Lung (tissue), 12 donors: ENCODE measurements around the gene TXNRD2. TPM values are rescaled to one million over a fixed set of nuclear protein-coding genes. Genes with fewer than 3 reads are reported as not detected.
"Not testable (repeated sequence)": the region's sequence is repeated elsewhere in the genome, so short reads cannot be mapped to it uniquely, and the experiment has no call there.

Experiments used
- ATAC-seq: fragments of 200-7000 bp; cut with Tn5 transposase; one replicate; pipeline ENCODE4 v1.9.1; 2020; ENCODE audit warnings: moderate number of reproducible peaks; ENCODE audit not compliant: insufficient read depth, low FRiP score
- DNase-seq, 3 donors: peaks; one replicate each; pipeline ENCODE4 v3.0.0-alpha.2; 2013 to 2017
- H3K27ac ChIP-seq, 2 donors: one replicate each; pipeline ENCODE4 v1.5.1; 2013; ENCODE audit warnings: mild to moderate bottlenecking in 2 of 2, moderate library complexity in 2 of 2, control low read depth in 1 of 2, inconsistent platforms in 1 of 2, low read depth in 1 of 2, low read length in 1 of 2
- H3K27me3 ChIP-seq, 3 donors: one replicate each; pipeline ENCODE4 v1.5.1; 2013; ENCODE audit warnings: low read length in 2 of 3; ENCODE audit not compliant: control insufficient read depth in 3 of 3, insufficient read depth in 3 of 3
- H3K36me3 ChIP-seq, 4 donors: one replicate each; pipeline ENCODE4 v1.5.1; 2013; ENCODE audit warnings: low read length in 4 of 4, mild to moderate bottlenecking in 1 of 4, moderate library complexity in 1 of 4; ENCODE audit not compliant: control insufficient read depth in 4 of 4, insufficient read depth in 4 of 4
- H3K4me1 ChIP-seq, 5 donors: one replicate each; pipeline ENCODE4 v1.5.1; 2013; ENCODE audit warnings: low read length in 5 of 5, mild to moderate bottlenecking in 2 of 5, moderate library complexity in 1 of 5; ENCODE audit not compliant: control insufficient read depth in 5 of 5, insufficient read depth in 5 of 5
- H3K4me3 ChIP-seq: one replicate; pipeline ENCODE4 v1.5.1; 2013; ENCODE audit warnings: mild to moderate bottlenecking, control low read depth, moderate library complexity
- H3K9ac ChIP-seq, 2 donors: one replicate each; pipeline ENCODE4 v1.5.1; 2013; ENCODE audit warnings: low read length in 2 of 2, control low read depth in 1 of 2; ENCODE audit not compliant: insufficient read depth in 1 of 2
- H3K9me3 ChIP-seq, 4 donors: one replicate each; pipeline ENCODE4 v1.5.1; 2013; ENCODE audit warnings: low read length in 3 of 4, mild to moderate bottlenecking in 1 of 4, moderate library complexity in 1 of 4; ENCODE audit not compliant: control insufficient read depth in 4 of 4, insufficient read depth in 3 of 4
- WGBS, 2 donors: extraction: QIAGEN DNeasy Blood & Tissue Kit; methylation state at CpG; one replicate each; pipeline ENCODE4 v1.1.7; 2013; 5-methylcytosine and 5-hydroxymethylcytosine counted together
- polyA plus RNA-seq, 2 donors: library from polyadenylated mRNA; stranded (reverse); fragments of 200-250 nt; gene quantifications; one replicate each; pipeline ENCODE4 v1.2.1, GENCODE V29; 2013
- total RNA-seq, 2 donors: library from RNA; depleted of rRNA in 1 of 2; stranded (reverse); fragments of >200 nt in 1 of 2; gene quantifications; one replicate each; pipeline ENCODE4 v1.2.1, GENCODE V29; 2014 to 2021
- TF ChIP-seq, protein P1 (sequence below): IDR thresholded peaks from 2 replicates; pipeline ENCODE4 v1.5.1; 2012; ENCODE audit warnings: mild to moderate bottlenecking; ENCODE audit errors: control extremely low read depth, extremely low read depth
- donor health status: control.
- donor health status: control.
- donor health status: Bipolar disorder and iron deficiency.
- donor health status: healthy.
- donor health status: DM: yes; HTN: yes; CAD: no.

Gene TXNRD2
- total and polyA plus RNA-seq, 4 donors: 20.3 to 59.2 (median 32.2) TPM

DNA sequence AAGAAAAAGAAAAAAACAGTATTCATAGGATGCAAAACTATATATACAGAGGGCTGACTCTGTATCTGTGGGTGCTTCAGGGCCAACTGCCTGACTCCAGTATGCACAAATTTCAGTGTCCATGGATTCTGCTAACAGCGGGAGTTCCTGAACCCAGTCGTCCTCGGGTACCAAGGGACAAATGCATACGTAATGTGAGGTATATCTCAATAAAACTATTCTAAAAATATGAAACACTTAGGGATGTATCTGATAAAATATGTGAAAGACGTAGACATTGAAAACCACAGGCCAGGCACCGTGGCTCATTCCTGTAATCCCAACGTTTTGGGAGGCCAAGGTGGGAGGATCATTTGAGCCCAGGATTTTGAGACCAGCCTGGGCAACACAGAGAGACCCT is 13.9 kb downstream of the TXNRD2 start:
- H3K9ac ChIP-seq: no peak overlapping the region
- H3K4me1 ChIP-seq: peaks cover 0 to 1% (median 0%) of the 10 kb centered on the region in 5 donors
- H3K27me3 ChIP-seq: no peaks in the 10 kb centered on the region
- H3K4me3 ChIP-seq: no peak overlapping the region
- H3K36me3 ChIP-seq: peaks cover 0 to 12% (median 0%) of the 10 kb centered on the region in 4 donors
- TF ChIP-seq, protein P1, sequence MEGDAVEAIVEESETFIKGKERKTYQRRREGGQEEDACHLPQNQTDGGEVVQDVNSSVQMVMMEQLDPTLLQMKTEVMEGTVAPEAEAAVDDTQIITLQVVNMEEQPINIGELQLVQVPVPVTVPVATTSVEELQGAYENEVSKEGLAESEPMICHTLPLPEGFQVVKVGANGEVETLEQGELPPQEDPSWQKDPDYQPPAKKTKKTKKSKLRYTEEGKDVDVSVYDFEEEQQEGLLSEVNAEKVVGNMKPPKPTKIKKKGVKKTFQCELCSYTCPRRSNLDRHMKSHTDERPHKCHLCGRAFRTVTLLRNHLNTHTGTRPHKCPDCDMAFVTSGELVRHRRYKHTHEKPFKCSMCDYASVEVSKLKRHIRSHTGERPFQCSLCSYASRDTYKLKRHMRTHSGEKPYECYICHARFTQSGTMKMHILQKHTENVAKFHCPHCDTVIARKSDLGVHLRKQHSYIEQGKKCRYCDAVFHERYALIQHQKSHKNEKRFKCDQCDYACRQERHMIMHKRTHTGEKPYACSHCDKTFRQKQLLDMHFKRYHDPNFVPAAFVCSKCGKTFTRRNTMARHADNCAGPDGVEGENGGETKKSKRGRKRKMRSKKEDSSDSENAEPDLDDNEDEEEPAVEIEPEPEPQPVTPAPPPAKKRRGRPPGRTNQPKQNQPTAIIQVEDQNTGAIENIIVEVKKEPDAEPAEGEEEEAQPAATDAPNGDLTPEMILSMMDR: no peak
- no peak overlapping the region for H3K27ac ChIP-seq
- H3K9me3 ChIP-seq: no peaks in the 10 kb centered on the region
- no peak for ATAC-seq
- no peak for DNase-seq
- 89 to 95% methylated on average over 7 of the region's 7 CpGs for WGBS, 2 donors

DNA sequence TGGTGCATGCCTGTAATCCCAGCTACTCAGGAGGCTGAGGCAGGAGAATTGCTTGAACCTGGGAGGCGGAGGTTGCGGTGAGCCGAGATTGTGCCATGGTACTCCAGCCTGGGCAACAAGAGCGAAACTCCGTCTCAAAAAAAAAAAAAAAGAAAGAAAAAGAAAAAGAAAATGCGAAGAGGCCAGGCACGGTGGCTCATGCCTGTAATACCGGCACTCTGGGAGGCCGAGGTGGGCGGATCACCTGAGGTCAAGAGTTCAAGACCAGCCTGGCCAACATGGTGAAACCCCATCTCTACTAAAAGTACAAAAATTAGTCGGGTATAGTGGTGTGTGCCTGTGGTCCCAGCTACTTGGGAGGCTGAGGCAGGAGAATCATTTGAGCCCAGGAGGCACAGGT is 15.6 kb downstream of the TXNRD2 start:
- WGBS, 2 donors: 86 to 92% methylated on average over 11 of the region's 11 CpGs

DNA sequence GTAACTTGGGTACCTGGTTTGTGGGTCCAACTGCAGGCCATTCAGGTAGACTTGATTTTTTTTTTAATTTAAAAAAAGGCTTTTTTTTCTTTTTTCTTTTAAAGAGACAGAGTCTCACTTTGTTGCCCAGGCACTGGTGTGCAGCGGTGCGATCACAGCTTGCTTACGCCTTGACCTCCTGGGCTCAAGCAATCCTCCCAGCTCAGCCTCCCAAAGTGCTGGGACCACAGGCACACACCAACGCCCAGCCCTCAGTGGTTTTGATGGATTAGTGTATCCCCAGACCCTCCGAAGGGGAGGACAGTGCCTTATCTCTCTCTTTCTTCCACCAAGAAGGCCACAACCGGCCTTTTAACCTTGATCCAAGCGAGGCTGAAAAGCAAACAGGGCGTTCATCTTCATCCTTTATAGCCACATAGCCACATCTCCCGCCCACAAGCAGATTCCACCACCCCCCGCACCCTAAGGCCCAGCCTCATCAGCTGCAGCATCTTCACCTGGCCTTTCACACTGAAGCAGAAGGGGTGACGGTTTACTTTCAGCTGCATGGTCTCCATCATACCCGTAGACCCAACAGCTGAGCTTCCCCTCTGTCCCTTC is 17.6 kb downstream of the TXNRD2 start:
- DNase-seq: no peak
- Histone ChIP-seq H3K4me3 (no peak overlapping the region), H3K9me3 (no peaks in the 10 kb centered on the region), H3K4me1 (no peaks in the 10 kb centered on the region), H3K36me3 (peaks cover 0 to 7% (median 0%) of the 10 kb centered on the region in 4 donors), H3K27me3 (no peaks in the 10 kb centered on the region), H3K27ac (no peak overlapping the region), H3K9ac (no peak overlapping the region)
- 90 to 95% methylated on average over 12 of the region's 12 CpGs for WGBS, 2 donors
- no peak for ATAC-seq
- TF ChIP-seq, protein P1: no peak

More for the DNA sequence above, 15.6 kb downstream of the TXNRD2 start:
- ATAC-seq, H3K4me1 ChIP-seq, H3K9ac ChIP-seq, H3K27ac ChIP-seq, H3K9me3 ChIP-seq, DNase-seq, H3K4me3 ChIP-seq, H3K27me3 ChIP-seq: not testable (repeated sequence)
- H3K36me3 ChIP-seq: peaks cover 0 to 14% (median 0%) of the 10 kb centered on the region in 4 donors

DNA sequence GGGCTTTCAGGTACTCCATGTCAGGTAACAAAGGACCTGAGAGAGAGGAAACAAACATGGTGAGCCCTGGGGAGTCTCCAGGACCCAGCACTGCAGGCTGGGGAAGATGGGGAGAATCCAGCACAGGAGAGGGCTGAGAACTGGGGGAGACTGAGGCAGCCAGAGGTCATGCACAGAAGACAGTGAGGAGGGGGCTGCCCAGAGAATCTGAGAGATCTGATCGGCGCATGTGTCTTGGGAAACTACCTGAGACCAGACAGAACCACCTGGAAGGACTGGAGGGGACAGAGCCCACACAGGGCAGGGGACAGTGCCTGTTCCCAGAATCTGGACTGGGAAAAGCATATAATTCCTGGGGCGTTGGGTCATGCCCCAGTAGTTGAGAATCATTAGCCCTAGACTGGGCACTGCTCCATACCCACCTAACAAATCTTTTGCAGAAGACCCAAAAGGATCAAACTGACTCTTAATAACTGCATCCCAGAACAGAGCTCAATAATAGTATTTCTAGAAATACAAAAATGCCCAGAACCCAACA is 20.0 kb downstream of the TXNRD2 start:
- no peak for ATAC-seq

More for the DNA sequence above, 20.0 kb downstream of the TXNRD2 start:
- Histone ChIP-seq H3K36me3 (peaks cover 0 to 26% (median 4%) of the 10 kb centered on the region in 4 donors), H3K4me1 (no peaks in the 10 kb centered on the region), H3K27me3 (no peaks in the 10 kb centered on the region), H3K9ac (no peak overlapping the region), H3K4me3 (no peak overlapping the region), H3K9me3 (no peaks in the 10 kb centered on the region), H3K27ac (no peak overlapping the region)
- 69 to 95% methylated on average over 3 of the region's 3 CpGs for WGBS, 2 donors
- TF ChIP-seq, protein P1: no peak
- DNase-seq: no peak
